Panc1 (cell line): Measurements from ENCODE around the gene FCRL2. TPM values are rescaled to one million over a fixed set of nuclear protein-coding genes. Genes with fewer than 3 reads are reported as not detected.

Experiments used
- ATAC-seq: fragments of 200-7000 bp; cut with Tn5 transposase; 2 replicates; pipeline ENCODE4 v1.9.1; 2020; ENCODE audit warnings: mild to moderate bottlenecking, moderate library complexity
- BruUV-seq: library from RNA; stranded (reverse); fragments of 400-500 nt; replicated peaks from 2 replicates; lab custom pipeline; 2021; lab: Mats Ljungman, UMichigan
- CTCF ChIA-PET: fragments of 300-600 bp; sonication (Branson Sonifier 250); formaldehyde crosslinking; loops from one replicate; lab custom pipeline; 2022; ENCODE audit warnings: antibody characterized with exemption; lab: Charles Lee
- POLR2A ChIA-PET: fragments of 300-600 bp; sonication (Branson Sonifier 250); formaldehyde crosslinking; loops from one replicate; lab custom pipeline; 2022; ENCODE audit warnings: antibody characterized with exemption; lab: Charles Lee
- DNase-seq: peaks from one replicate; pipeline ENCODE4 v3.0.0-alpha.2; 2010; ENCODE audit warnings: low read depth, low spot score
- H3K27ac ChIP-seq: 2 replicates; pipeline ENCODE4 v1.5.1; 2011; ENCODE audit warnings: mild to moderate bottlenecking, low read length, inconsistent platforms
- H3K27me3 ChIP-seq: fragments of 200-500 bp; sonication (Bioruptor generic); 2 replicates; pipeline ENCODE4 v1.6.0; 2014; ENCODE audit warnings: low read length, inconsistent platforms; ENCODE audit not compliant: control insufficient read depth, insufficient read depth
- H3K36me3 ChIP-seq: fragments of 200-500 bp; sonication (Bioruptor generic); 2 replicates; pipeline ENCODE4 v1.5.1; 2014; ENCODE audit warnings: inconsistent platforms, mild to moderate bottlenecking, low read length, moderate library complexity; ENCODE audit not compliant: control insufficient read depth, insufficient read depth
- H3K4me1 ChIP-seq: 2 replicates; pipeline ENCODE4 v1.5.1; 2011; ENCODE audit warnings: inconsistent platforms, mild to moderate bottlenecking, low read length, moderate library complexity; ENCODE audit not compliant: control insufficient read depth, insufficient read depth
- H3K4me3 ChIP-seq, 2 experiments: 2 replicates each; pipeline ENCODE4 v1.5.1; 2011 to 2012; ENCODE audit warnings: low read depth in 2 of 2, low read length in 2 of 2, mild to moderate bottlenecking in 2 of 2, inconsistent platforms in 1 of 2, moderate library complexity in 1 of 2
- H3K9me3 ChIP-seq: fragments of 200-500 bp; sonication (Bioruptor generic); 2 replicates; pipeline ENCODE4 v1.5.1; 2014; ENCODE audit warnings: low read depth, mild to moderate bottlenecking, inconsistent platforms, low read length, moderate library complexity; ENCODE audit not compliant: control insufficient read depth, insufficient read depth
- CTCF ChIP-seq: fragments of 450-650 bp; IDR thresholded peaks from 2 replicates; pipeline ENCODE4 v1.5.1; 2017; ENCODE audit warnings: mild to moderate bottlenecking
- POLR2AphosphoS5 ChIP-seq: IDR thresholded peaks from 2 replicates; pipeline ENCODE4 v1.6.1; 2012; ENCODE audit warnings: mild to moderate bottlenecking, low read depth, low read length, moderate library complexity
- REST ChIP-seq, 2 experiments: IDR thresholded peaks; 2 replicates each; pipeline ENCODE4 v1.6.1; 2011 to 2012; ENCODE audit warnings: low read depth in 2 of 2, control low read depth in 1 of 2, low read length in 1 of 2, mild to moderate bottlenecking in 1 of 2, moderate library complexity in 1 of 2; ENCODE audit not compliant: insufficient read depth in 1 of 2
- SIN3A ChIP-seq: IDR thresholded peaks from 2 replicates; pipeline ENCODE4 v1.6.1; 2012; ENCODE audit warnings: low read depth, mild to moderate bottlenecking, low read length, moderate library complexity, borderline replicate concordance; ENCODE audit not compliant: insufficient read depth
- TCF7L2 ChIP-seq: IDR thresholded peaks from 2 replicates; pipeline ENCODE4 v1.6.1; 2011; ENCODE audit warnings: mild to moderate bottlenecking, low read depth, low read length, inconsistent platforms
- in situ Hi-C: cut with HindIII; loops from 2 replicates; pipeline ENCODE4 v1.10.0; 2016; ENCODE audit warnings: low sequenced_read_pairs, low pct_unique_long_range_greater_than_20kb
- intact Hi-C: fragments of 100-400 bp; cut with micrococcal nuclease; formaldehyde crosslinking; loops from one replicate; pipeline ENCODE4 v1.10.0; 2022; ENCODE audit not compliant: unreplicated experiment
- total RNA-seq: library from RNA; stranded (reverse); gene quantifications from one replicate; pipeline ENCODE4 v1.2.1, GENCODE V29; 2021; ENCODE audit not compliant: unreplicated experiment

Gene FCRL2
- total RNA-seq, 1 experiment from 2014 or later: not detected

GRCh38 chr1:157813269-157813668 is 36.3 kb upstream of the FCRL2 start:
- DNase-seq: no peak
- intact Hi-C loops: no loop called here

GRCh38 chr1:157806431-157807149 is 29.7 kb upstream of the FCRL2 start:
- in situ Hi-C loops: no loop called here
- intact Hi-C loops: no loop called here
- POLR2A ChIA-PET: no interaction called here
- no peaks in the 10 kb centered on the region for H3K4me1 ChIP-seq
- no peaks in the 10 kb centered on the region for H3K36me3 ChIP-seq
- no peak for ATAC-seq
- H3K4me3 ChIP-seq: no peak overlapping the region
- DNase-seq: no peak
- no peak for TF ChIP-seq TCF7L2
- TF ChIP-seq REST (IDR thresholded peaks at IDR 0.05; ENCODE audit: insufficient read depth in 1 of 2, low read depth in 2 of 2, low read length in 1 of 2): no peak
- TF ChIP-seq CTCF: no peak
- no peak for TF ChIP-seq POLR2AphosphoS5
- TF ChIP-seq SIN3A: no peak
- BruUV-seq: no TSS peak
- H3K9me3 ChIP-seq: no peaks in the 10 kb centered on the region
- H3K27ac ChIP-seq: no peak overlapping the region
- H3K27me3 ChIP-seq: peaks cover 4% of the 10 kb centered on the region; the same call in 1 of the 2 replicates
- CTCF ChIA-PET: no interaction called here

More at GRCh38 chr1:157813269-157813668, 36.3 kb upstream of the FCRL2 start:
- BruUV-seq: no TSS peak
- in situ Hi-C loops: no loop called here
- CTCF ChIA-PET: no interaction called here
- TF ChIP-seq TCF7L2 (no peak), SIN3A (no peak), REST (IDR thresholded peaks at IDR 0.05; ENCODE audit: insufficient read depth in 1 of 2, low read depth in 2 of 2, low read length in 1 of 2) (no peak)
- Histone ChIP-seq H3K4me3 (no peak overlapping the region), H3K4me1 (no peaks in the 10 kb centered on the region), H3K36me3 (no peaks in the 10 kb centered on the region), H3K9me3 (peaks cover 4% of the 10 kb centered on the region; the same call in 1 of the 2 replicates), H3K27me3 (peaks cover 3% of the 10 kb centered on the region; the same call in 1 of the 2 replicates), H3K27ac (no peak overlapping the region)
- no peak for ATAC-seq
- POLR2A ChIA-PET: no interaction called here
